Activated B cell treated with CpG ODN at 0.5 μM for 24 hours (primary cell): ENCODE results near the gene SLC9A3. TPM values are rescaled to one million over a fixed set of nuclear protein-coding genes. Genes with fewer than 3 reads are reported as not detected.

Experiments used
- ATAC-seq: fragments of 200-7000 bp; cut with Tn5 transposase; one replicate; pipeline ENCODE4 v1.10.0; 2021; ENCODE audit warnings: low read depth, mild to moderate bottlenecking, moderate library complexity
- CTCF ChIA-PET: fragments of 350-600 bp; sonication (Branson Sonifier 250); formaldehyde crosslinking; loops from one replicate; lab custom pipeline; 2021; ENCODE audit warnings: antibody characterized with exemption; lab: Charles Lee
- POLR2A ChIA-PET: fragments of 350-600 bp; sonication (Branson Sonifier 250); formaldehyde crosslinking; loops from one replicate; lab custom pipeline; 2021; ENCODE audit warnings: antibody characterized with exemption; lab: Charles Lee
- DNase-seq: peaks from one replicate; pipeline ENCODE4 v3.0.0; 2022
- H3K27ac Mint-ChIP-seq: one replicate; pipeline ENCODE4 v1.8.0; 2020; ENCODE audit warnings: mixed read lengths
- H3K27me3 Mint-ChIP-seq: one replicate; pipeline ENCODE4 v1.8.0; 2021; ENCODE audit warnings: mixed read lengths
- H3K36me3 Mint-ChIP-seq: one replicate; pipeline ENCODE4 v1.8.0; 2021; ENCODE audit warnings: low read depth, mixed read lengths
- H3K4me1 Mint-ChIP-seq: one replicate; pipeline ENCODE4 v1.8.0; 2021; ENCODE audit warnings: mixed read lengths
- H3K4me3 Mint-ChIP-seq: one replicate; pipeline ENCODE4 v1.8.0; 2020; ENCODE audit warnings: mild to moderate bottlenecking, mixed read lengths
- H3K9me3 Mint-ChIP-seq: one replicate; pipeline ENCODE4 v1.8.0; 2020; ENCODE audit warnings: mixed read lengths
- intact Hi-C: fragments of 100-400 bp; cut with micrococcal nuclease; formaldehyde crosslinking; loops from one replicate; pipeline ENCODE4 v1.15.1; 2024
- total RNA-seq: library from RNA; stranded (reverse); gene quantifications from 2 replicates; pipeline ENCODE4 v1.2.3, GENCODE V29; 2022
- TF ChIP-seq, protein P1 (sequence below): fragments of 200-600 bp; IDR thresholded peaks from one replicate; pipeline ENCODE4 v1.8.0; 2022; ENCODE audit warnings: antibody characterized with exemption, mild to moderate bottlenecking

SLC9A3 gene
- total RNA-seq, 1 donor from 2014 or later, result 0.20 TPM

DNA sequence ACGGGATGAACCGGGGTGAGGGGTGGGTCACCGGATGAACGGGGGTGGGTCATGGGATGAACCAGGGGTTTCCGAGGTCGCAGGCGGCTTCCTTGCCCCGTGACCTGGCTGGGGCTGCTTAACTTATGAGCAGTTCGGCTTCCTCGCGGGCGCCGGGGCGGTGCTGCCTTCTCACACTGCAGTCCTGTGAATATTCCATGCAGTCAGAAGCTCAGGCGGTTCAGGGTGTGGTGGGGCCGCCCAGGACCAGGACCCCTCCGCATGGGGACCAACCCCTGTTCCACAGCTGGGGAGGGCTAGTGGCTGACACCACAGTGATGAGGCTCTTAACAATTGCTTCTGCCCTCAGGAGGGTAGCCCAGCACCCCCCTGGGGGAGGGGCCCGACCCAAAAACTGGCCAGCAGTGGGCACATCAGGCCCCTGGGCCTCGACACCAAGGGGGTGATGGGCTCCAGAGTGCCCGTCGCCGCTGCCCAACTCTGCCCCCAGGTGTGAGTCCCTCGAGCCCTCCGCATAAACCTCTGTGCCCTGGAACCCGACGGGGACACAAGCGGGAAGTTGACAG is 30.9 kb upstream of the SLC9A3 start:
- Mint-ChIP-seq H3K36me3 (no peaks in the 10 kb centered on the region), H3K9me3 (peaks cover 3% of the 10 kb centered on the region), H3K27ac (no peak overlapping the region), H3K27me3 (peaks cover 14% of the 10 kb centered on the region), H3K4me1 (no peaks in the 10 kb centered on the region), H3K4me3 (no peak overlapping the region)
- ATAC-seq (no peak), DNase-seq (no peak)
- TF ChIP-seq, protein P1, sequence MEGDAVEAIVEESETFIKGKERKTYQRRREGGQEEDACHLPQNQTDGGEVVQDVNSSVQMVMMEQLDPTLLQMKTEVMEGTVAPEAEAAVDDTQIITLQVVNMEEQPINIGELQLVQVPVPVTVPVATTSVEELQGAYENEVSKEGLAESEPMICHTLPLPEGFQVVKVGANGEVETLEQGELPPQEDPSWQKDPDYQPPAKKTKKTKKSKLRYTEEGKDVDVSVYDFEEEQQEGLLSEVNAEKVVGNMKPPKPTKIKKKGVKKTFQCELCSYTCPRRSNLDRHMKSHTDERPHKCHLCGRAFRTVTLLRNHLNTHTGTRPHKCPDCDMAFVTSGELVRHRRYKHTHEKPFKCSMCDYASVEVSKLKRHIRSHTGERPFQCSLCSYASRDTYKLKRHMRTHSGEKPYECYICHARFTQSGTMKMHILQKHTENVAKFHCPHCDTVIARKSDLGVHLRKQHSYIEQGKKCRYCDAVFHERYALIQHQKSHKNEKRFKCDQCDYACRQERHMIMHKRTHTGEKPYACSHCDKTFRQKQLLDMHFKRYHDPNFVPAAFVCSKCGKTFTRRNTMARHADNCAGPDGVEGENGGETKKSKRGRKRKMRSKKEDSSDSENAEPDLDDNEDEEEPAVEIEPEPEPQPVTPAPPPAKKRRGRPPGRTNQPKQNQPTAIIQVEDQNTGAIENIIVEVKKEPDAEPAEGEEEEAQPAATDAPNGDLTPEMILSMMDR, result no peak
- intact Hi-C loops, result no loop called here
- ChIA-PET CTCF (no interaction called here), POLR2A (no interaction called here)

DNA sequence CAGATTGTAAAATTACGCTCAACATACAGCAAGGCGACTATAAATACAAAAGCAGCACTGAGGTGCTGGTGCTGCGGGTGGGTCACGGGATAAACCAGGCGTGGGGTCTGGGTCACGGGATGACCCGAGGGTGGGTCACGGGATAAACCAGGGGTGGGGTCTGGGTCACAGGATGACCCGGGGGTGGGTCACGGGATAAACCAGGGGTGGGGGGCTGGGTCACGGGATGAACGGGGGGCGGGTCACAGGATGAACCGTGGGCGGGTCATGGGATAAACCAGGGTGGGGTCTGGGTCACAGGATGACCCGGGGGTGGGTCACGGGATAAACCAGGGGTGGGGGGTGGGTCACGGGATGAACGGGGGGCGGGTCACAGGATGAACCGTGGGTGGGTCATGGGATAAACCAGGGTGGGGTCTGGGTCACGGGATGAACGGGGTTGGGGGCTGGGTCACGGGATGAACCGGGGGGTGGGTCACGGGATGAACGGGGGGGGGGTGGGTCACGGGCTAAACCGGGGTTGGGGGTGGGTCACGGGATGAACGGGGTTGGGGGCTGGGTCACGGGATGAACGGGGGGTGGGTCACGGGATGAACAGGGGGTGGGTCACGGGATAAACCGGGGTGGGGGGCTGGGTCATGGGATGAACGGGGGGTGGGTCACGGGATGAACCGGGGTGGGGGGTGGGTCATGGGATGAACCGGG is 30.2 kb upstream of the SLC9A3 start:
- Mint-ChIP-seq H3K4me1 (no peaks in the 10 kb centered on the region), H3K27me3 (peaks cover 18% of the 10 kb centered on the region), H3K27ac (no peak overlapping the region), H3K9me3 (peaks cover 3% of the 10 kb centered on the region), H3K4me3 (no peak overlapping the region), H3K36me3 (no peaks in the 10 kb centered on the region)
- intact Hi-C loops, result no loop called here
- DNase-seq (no peak), ATAC-seq (no peak)
- ChIA-PET POLR2A (no interaction called here), CTCF (no interaction called here)
- TF ChIP-seq, protein P1, result no peak

DNA sequence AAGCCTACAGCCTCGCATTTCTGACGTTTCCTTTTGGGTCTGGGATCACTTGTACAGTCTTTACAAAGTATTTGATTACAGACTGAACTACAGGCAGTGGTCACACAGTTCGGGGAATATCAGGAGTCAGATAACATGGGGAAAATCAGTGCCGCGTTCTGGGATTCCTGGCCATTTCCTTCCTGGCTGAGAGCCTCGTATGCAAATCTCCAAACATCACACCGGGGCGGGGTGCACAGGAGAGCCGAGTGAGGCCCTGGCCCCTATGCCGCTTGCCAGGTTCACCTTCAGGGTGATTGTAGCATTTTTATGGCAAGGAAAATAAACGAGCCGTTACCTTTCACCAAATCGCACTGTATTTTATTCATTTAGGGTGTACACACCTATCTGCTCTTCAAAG is 29.6 kb upstream of the SLC9A3 start:
- H3K27me3 Mint-ChIP-seq, result peaks cover 18% of the 10 kb centered on the region

DNA sequence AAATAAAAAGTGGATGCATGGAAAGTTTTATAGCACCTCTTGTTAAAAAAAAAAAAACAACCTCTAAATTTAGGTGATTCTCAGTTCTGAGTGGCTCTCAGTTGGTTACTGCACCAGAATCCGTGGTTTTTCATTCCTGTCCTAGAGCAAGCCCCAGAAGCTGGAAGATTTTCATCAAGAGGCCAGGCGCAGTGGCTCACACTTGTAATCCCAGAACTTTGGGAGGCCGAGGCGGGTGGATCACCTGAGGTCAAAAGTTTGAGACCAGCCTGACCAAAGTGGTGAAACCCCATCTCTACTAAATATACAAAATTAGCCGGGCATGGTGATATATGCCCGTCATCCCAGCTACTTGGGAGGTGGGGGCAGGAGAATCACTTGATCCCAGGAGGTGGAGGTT is 27.2 kb upstream of the SLC9A3 start:
- H3K4me1 Mint-ChIP-seq, result peaks cover 6% of the 10 kb centered on the region
- no peak overlapping the region for H3K27ac Mint-ChIP-seq
- TF ChIP-seq, protein P1, result no peak
- DNase-seq (no peak), ATAC-seq (no peak)
- H3K9me3 Mint-ChIP-seq, result peaks cover 3% of the 10 kb centered on the region
- no peaks in the 10 kb centered on the region for H3K36me3 Mint-ChIP-seq
- peaks cover 23% of the 10 kb centered on the region for H3K27me3 Mint-ChIP-seq
- POLR2A ChIA-PET, result no interaction called here
- CTCF ChIA-PET, result no interaction called here
- no peak overlapping the region for H3K4me3 Mint-ChIP-seq
- intact Hi-C loops, result no loop called here

More for the DNA sequence above, 29.6 kb upstream of the SLC9A3 start:
- H3K4me3 Mint-ChIP-seq, result no peak overlapping the region
- POLR2A ChIA-PET, result no interaction called here
- H3K27ac Mint-ChIP-seq, result no peak overlapping the region
- peaks cover 3% of the 10 kb centered on the region for H3K9me3 Mint-ChIP-seq
- TF ChIP-seq, protein P1, result no peak
- no peak for ATAC-seq
- intact Hi-C loops, result no loop called here
- CTCF ChIA-PET, result no interaction called here
- H3K4me1 Mint-ChIP-seq, result no peaks in the 10 kb centered on the region
- no peaks in the 10 kb centered on the region for H3K36me3 Mint-ChIP-seq
- DNase-seq, result no peak

DNA sequence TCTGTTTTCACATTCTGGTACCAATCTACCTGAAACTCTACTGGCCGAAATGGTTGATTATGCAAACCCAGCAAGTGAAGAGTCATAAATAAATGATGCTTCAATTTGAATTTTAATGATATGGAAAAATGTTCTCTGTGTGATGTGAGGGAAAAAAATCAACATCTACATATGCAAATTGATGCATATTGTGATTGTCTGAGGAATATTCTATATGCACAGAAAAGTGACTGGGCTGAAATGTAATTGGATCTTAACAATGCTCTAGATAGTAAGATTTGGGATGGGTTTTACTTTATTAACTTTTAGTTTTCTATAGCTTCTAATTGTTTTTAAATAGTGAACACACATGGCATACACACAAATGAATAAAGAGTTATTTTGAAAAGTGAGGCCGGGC is 25.0 kb upstream of the SLC9A3 start:
- POLR2A ChIA-PET, result no interaction called here

More for the DNA sequence above, 25.0 kb upstream of the SLC9A3 start:
- Mint-ChIP-seq H3K27ac (no peak overlapping the region), H3K27me3 (peaks cover 23% of the 10 kb centered on the region), H3K4me3 (no peak overlapping the region), H3K9me3 (peaks cover 3% of the 10 kb centered on the region), H3K4me1 (peaks cover 18% of the 10 kb centered on the region), H3K36me3 (no peaks in the 10 kb centered on the region)
- ATAC-seq (no peak), DNase-seq (no peak)
- intact Hi-C loops, result no loop called here
- CTCF ChIA-PET, result no interaction called here
- TF ChIP-seq, protein P1, result no peak
